ENCODE data around the gene STXBP2. TPM values are rescaled to one million over a fixed set of nuclear protein-coding genes. Genes with fewer than 3 reads are reported as not detected.

The STXBP2 gene
- total RNA-seq, 1 experiment from 2014 or later: 102 TPM

DNA sequence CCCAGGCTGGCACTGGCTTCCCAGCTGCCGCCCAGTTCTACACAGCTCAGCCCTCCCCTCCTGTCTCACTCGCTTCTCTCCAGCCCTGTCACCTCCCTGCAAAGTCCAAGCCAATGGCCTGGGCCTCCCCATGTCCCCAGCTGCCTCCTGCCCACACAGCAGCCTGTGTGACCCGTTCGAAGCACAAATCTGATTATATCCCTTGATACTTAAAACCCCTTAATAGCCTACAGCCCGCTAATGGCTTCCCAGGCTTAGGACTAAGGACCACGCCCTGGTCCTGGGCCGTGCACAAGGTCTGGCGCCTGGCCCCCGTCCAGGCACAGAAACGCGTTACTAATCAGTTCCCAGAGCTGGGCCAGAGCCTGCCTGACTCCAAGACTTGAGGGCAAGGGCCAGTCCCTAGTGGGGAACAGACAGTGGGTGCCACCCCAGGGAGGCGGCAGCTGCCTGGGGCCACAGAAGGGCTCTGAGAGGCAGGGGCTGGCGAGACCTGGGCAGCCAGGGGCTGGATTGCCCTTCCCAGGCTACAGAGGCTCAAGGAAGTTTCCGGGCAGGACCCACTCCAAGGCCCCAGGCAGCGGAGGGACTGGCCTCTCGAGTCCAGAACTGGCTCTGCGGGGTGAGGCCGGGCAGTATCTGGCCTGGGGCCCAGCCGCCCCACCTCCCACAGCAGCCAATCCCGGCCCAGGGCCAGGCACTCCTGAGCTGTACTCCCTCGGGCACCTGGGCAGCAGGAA, 18.0 kb upstream of the STXBP2 start:
- ATAC-seq (peak; percentile 30; the same call in 1 of the 2 replicates), DNase-seq (ENCODE audit: low read depth, low spot score) (no peak)
- intact Hi-C loops (cut with micrococcal nuclease; ENCODE audit: unreplicated experiment) (no loop called here), in situ Hi-C loops (cut with HindIII; ENCODE audit: low pct_unique_long_range_greater_than_20kb, low sequenced_read_pairs) (no loop called here)
- Histone ChIP-seq H3K27ac (ENCODE audit: low read length) (no peak overlapping the region), H3K9me3 (ENCODE audit: control insufficient read depth, insufficient read depth, low read depth, low read length) (no peaks in the 10 kb centered on the region), H3K4me3 (ENCODE audit: low read depth in 2 of 2, low read length in 2 of 2) (no peak overlapping the region), H3K36me3 (ENCODE audit: control insufficient read depth, insufficient read depth, low read length) (no peaks in the 10 kb centered on the region), H3K4me1 (ENCODE audit: control insufficient read depth, insufficient read depth, low read length) (no peaks in the 10 kb centered on the region), H3K27me3 (ENCODE audit: control insufficient read depth, insufficient read depth, low read length) (no peaks in the 10 kb centered on the region)
- BruUV-seq (replicated peaks): no TSS peak
- ChIA-PET POLR2A (no interaction called here), CTCF (no interaction called here)
- TF ChIP-seq, protein P1, sequence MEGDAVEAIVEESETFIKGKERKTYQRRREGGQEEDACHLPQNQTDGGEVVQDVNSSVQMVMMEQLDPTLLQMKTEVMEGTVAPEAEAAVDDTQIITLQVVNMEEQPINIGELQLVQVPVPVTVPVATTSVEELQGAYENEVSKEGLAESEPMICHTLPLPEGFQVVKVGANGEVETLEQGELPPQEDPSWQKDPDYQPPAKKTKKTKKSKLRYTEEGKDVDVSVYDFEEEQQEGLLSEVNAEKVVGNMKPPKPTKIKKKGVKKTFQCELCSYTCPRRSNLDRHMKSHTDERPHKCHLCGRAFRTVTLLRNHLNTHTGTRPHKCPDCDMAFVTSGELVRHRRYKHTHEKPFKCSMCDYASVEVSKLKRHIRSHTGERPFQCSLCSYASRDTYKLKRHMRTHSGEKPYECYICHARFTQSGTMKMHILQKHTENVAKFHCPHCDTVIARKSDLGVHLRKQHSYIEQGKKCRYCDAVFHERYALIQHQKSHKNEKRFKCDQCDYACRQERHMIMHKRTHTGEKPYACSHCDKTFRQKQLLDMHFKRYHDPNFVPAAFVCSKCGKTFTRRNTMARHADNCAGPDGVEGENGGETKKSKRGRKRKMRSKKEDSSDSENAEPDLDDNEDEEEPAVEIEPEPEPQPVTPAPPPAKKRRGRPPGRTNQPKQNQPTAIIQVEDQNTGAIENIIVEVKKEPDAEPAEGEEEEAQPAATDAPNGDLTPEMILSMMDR (IDR thresholded peaks at IDR 0.05): no peak
- TF ChIP-seq TCF7L2 (IDR thresholded peaks at IDR 0.05; ENCODE audit: low read depth, low read length) (no peak), POLR2AphosphoS5 (IDR thresholded peaks at IDR 0.05; ENCODE audit: low read depth, low read length) (no peak)

DNA sequence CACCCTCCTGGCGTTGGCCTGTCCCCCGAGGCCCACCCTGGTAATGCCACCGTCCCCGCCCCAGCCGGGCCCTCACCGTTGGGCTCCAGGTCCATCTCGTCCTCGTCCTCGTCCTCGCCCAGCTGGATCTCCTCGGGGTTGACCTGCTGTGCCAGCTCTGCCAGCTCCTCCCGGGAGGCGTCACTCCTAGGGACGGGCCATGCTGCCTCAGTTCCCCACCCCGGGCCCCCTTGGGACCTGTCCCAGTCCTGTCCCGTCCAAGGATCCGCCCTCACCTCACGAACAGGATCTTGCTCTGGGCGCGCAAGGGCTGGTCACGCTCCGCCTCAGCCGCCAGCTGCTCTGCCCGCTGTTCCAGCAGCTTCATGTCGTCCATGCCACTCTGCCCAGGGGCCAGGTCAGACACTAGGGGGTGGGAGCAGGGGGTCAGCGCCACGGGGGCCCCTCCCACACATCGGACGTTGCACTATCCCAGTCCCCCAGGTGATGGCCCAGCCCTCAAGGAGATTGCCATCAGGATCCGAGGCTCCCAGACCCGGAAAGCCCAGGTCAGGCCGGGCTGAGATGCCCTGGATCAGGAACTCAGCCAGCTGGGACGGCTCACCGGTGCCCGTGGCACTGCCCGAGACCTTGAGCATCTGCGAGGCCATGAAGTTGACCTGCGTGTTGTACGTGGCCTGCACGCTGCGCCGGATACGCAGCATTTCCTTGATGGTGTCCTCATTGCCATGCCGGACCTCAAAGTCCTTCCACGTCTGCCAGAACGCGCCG, 17.1 kb upstream of the STXBP2 start:
- no TSS peak for BruUV-seq (replicated peaks)
- Histone ChIP-seq H3K27ac (ENCODE audit: low read length) (no peak overlapping the region), H3K9me3 (ENCODE audit: control insufficient read depth, insufficient read depth, low read depth, low read length) (no peaks in the 10 kb centered on the region), H3K36me3 (ENCODE audit: control insufficient read depth, insufficient read depth, low read length) (no peaks in the 10 kb centered on the region), H3K4me1 (ENCODE audit: control insufficient read depth, insufficient read depth, low read length) (no peaks in the 10 kb centered on the region), H3K4me3 (ENCODE audit: low read depth in 2 of 2, low read length in 2 of 2) (no peak overlapping the region), H3K27me3 (ENCODE audit: control insufficient read depth, insufficient read depth, low read length) (no peaks in the 10 kb centered on the region)
- DNase-seq (ENCODE audit: low read depth, low spot score) (no peak), ATAC-seq (no peak)
- TF ChIP-seq SIN3A (IDR thresholded peaks at IDR 0.05; ENCODE audit: borderline replicate concordance, insufficient read depth, low read depth, low read length) (no peak), POLR2AphosphoS5 (IDR thresholded peaks at IDR 0.05; ENCODE audit: low read depth, low read length) (no peak), TCF7L2 (IDR thresholded peaks at IDR 0.05; ENCODE audit: low read depth, low read length) (no peak)
- TF ChIP-seq, protein P2, sequence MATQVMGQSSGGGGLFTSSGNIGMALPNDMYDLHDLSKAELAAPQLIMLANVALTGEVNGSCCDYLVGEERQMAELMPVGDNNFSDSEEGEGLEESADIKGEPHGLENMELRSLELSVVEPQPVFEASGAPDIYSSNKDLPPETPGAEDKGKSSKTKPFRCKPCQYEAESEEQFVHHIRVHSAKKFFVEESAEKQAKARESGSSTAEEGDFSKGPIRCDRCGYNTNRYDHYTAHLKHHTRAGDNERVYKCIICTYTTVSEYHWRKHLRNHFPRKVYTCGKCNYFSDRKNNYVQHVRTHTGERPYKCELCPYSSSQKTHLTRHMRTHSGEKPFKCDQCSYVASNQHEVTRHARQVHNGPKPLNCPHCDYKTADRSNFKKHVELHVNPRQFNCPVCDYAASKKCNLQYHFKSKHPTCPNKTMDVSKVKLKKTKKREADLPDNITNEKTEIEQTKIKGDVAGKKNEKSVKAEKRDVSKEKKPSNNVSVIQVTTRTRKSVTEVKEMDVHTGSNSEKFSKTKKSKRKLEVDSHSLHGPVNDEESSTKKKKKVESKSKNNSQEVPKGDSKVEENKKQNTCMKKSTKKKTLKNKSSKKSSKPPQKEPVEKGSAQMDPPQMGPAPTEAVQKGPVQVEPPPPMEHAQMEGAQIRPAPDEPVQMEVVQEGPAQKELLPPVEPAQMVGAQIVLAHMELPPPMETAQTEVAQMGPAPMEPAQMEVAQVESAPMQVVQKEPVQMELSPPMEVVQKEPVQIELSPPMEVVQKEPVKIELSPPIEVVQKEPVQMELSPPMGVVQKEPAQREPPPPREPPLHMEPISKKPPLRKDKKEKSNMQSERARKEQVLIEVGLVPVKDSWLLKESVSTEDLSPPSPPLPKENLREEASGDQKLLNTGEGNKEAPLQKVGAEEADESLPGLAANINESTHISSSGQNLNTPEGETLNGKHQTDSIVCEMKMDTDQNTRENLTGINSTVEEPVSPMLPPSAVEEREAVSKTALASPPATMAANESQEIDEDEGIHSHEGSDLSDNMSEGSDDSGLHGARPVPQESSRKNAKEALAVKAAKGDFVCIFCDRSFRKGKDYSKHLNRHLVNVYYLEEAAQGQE (IDR thresholded peaks at IDR 0.05; ENCODE audit: insufficient read depth in 1 of 2, low read depth in 2 of 2, low read length in 1 of 2): no peak
- TF ChIP-seq, protein P1 (IDR thresholded peaks at IDR 0.05): no peak
- POLR2A ChIA-PET: no interaction called here
- intact Hi-C loops (cut with micrococcal nuclease; ENCODE audit: unreplicated experiment) (no loop called here), in situ Hi-C loops (cut with HindIII; ENCODE audit: low pct_unique_long_range_greater_than_20kb, low sequenced_read_pairs) (no loop called here)
- CTCF ChIA-PET: no interaction called here
